HG02588 (cell line): Measurements from ENCODE around the gene L1CAM.

Experiments used
- ATAC-seq: cut with Tn5 transposase; IDR thresholded peaks from one replicate; pipeline ENCODE4 v1.9.1; 2021; ENCODE audit warnings: mild to moderate bottlenecking, moderate library complexity; ENCODE audit not compliant: unreplicated experiment

Gene L1CAM

GRCh38 chrX:153878969-153879653 is 6.9 kb downstream of the L1CAM start:
- no peak for ATAC-seq

- ATAC-seq, result no peak
Measured at GRCh38 chrX:153878345-153878744, 7.6 kb downstream of the L1CAM start.

- no peak for ATAC-seq
Measured at GRCh38 chrX:153877571-153878261, 8.3 kb downstream of the L1CAM start.

GRCh38 chrX:153876112-153876491 is 9.9 kb downstream of the L1CAM start:
- ATAC-seq, result no peak

GRCh38 chrX:153875391-153876111 is 10.4 kb downstream of the L1CAM start:
- no peak for ATAC-seq

- no peak for ATAC-seq
Measured at GRCh38 chrX:153874366-153875125, 11.4 kb downstream of the L1CAM start.

- no peak for ATAC-seq
Measured at GRCh38 chrX:153874085-153874365, 11.9 kb downstream of the L1CAM start.

GRCh38 chrX:153873282-153874084 is 12.5 kb downstream of the L1CAM start:
- no peak for ATAC-seq

- ATAC-seq, result no peak
Measured at GRCh38 chrX:153871946-153872878, 13.8 kb downstream of the L1CAM start.

GRCh38 chrX:153871451-153871850 is 14.5 kb downstream of the L1CAM start:
- ATAC-seq, result no peak

GRCh38 chrX:153870791-153871360 is 15.1 kb downstream of the L1CAM start:
- no peak for ATAC-seq

- no peak for ATAC-seq
Measured at GRCh38 chrX:153870288-153870690, 15.7 kb downstream of the L1CAM start.

- no peak for ATAC-seq
Measured at GRCh38 chrX:153869473-153870287, 16.3 kb downstream of the L1CAM start.

GRCh38 chrX:153868576-153869472 is 17.1 kb downstream of the L1CAM start:
- no peak for ATAC-seq

GRCh38 chrX:153867671-153868070 is 18.3 kb downstream of the L1CAM start:
- ATAC-seq, result no peak

GRCh38 chrX:153867139-153867538 is 18.8 kb downstream of the L1CAM start:
- ATAC-seq, result no peak

GRCh38 chrX:153866302-153867019 is 19.5 kb downstream of the L1CAM start:
- ATAC-seq, result no peak
